ENCODE measurements around the gene MRPS10. TPM values are rescaled to one million over a fixed set of nuclear protein-coding genes. Genes with fewer than 3 reads are reported as not detected.

The MRPS10 gene
- total RNA-seq, 2 experiments from 2014 or later, result 17.1 to 18.4 TPM

DNA sequence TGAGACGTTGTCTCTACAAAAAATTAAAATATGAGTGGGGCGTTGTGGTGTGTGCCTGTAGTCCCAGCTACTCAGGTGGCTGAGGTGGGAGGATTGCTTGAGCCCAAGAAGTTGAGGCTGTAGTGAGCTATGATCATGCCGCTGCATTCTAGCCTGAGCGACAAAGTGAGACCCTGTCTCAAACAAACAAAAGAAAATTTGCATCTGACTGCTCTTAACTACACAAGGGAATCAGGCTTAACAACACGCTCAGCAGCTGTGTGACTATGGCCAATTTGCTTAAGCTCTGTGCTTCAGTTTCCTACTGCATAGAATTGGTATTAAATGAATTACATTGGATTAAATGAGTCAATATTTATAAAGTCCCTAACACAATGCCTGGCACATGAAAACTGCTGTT is 24.3 kb upstream of the MRPS10 start:
- no peaks in the 10 kb centered on the region for H3K9me3 ChIP-seq (ENCODE audit: control insufficient read depth in 1 of 2, insufficient read depth in 1 of 2, low read length in 2 of 2)
- POLR2A ChIA-PET, result no interaction called here
- intact Hi-C loops (cut with DNase I, micrococcal nuclease), result no loop called here
- peaks cover 90% of the 10 kb centered on the region for H3K36me3 Mint-ChIP-seq (ENCODE audit: low read depth)
- H3K4me1 ChIP-seq (ENCODE audit: insufficient read depth, low read length), result no peaks in the 10 kb centered on the region
- H3K27ac Mint-ChIP-seq, result no peak overlapping the region
- no peak for TF ChIP-seq CTCF (IDR thresholded peaks at IDR 0.05)
- H3K4me3 Mint-ChIP-seq, result no peak overlapping the region
- H3K36me3 ChIP-seq (ENCODE audit: insufficient read depth, low read length), result peaks cover 73% of the 10 kb centered on the region
- no peak overlapping the region for H3K27ac ChIP-seq (ENCODE audit: low read depth in 1 of 2, low read length in 2 of 2)
- ATAC-seq (ENCODE audit: poor library complexity) (no peak), DNase-seq (no peak)
- H3K27me3 ChIP-seq (ENCODE audit: control insufficient read depth in 1 of 2, insufficient read depth in 2 of 2, low read length in 2 of 2), result no peaks in the 10 kb centered on the region
- no peaks in the 10 kb centered on the region for H3K27me3 Mint-ChIP-seq
- no peak overlapping the region for H3K4me3 ChIP-seq (ENCODE audit: low read length)
- H3K4me1 Mint-ChIP-seq (ENCODE audit: low read depth), result no peaks in the 10 kb centered on the region
- H3K9me3 Mint-ChIP-seq, result no peaks in the 10 kb centered on the region
- CTCF ChIA-PET, result no interaction called here

- DNase-seq (no peak), ATAC-seq (ENCODE audit: poor library complexity) (no peak)
- peaks cover 92% of the 10 kb centered on the region for H3K36me3 Mint-ChIP-seq (ENCODE audit: low read depth)
- no peaks in the 10 kb centered on the region for H3K9me3 Mint-ChIP-seq
- no peaks in the 10 kb centered on the region for H3K4me1 ChIP-seq (ENCODE audit: insufficient read depth, low read length)
- no peak for TF ChIP-seq CTCF (IDR thresholded peaks at IDR 0.05)
- no peak overlapping the region for H3K4me3 Mint-ChIP-seq
- no peaks in the 10 kb centered on the region for H3K9me3 ChIP-seq (ENCODE audit: control insufficient read depth in 1 of 2, insufficient read depth in 1 of 2, low read length in 2 of 2)
- no peak overlapping the region for H3K27ac ChIP-seq (ENCODE audit: low read depth in 1 of 2, low read length in 2 of 2)
- intact Hi-C loops (cut with DNase I, micrococcal nuclease), result no loop called here
- H3K4me1 Mint-ChIP-seq (ENCODE audit: low read depth), result no peaks in the 10 kb centered on the region
- no peak overlapping the region for H3K4me3 ChIP-seq (ENCODE audit: low read length)
- POLR2A ChIA-PET, result no interaction called here
- peaks cover 77% of the 10 kb centered on the region for H3K36me3 ChIP-seq (ENCODE audit: insufficient read depth, low read length)
- no peak overlapping the region for H3K27ac Mint-ChIP-seq
- H3K27me3 ChIP-seq (ENCODE audit: control insufficient read depth in 1 of 2, insufficient read depth in 2 of 2, low read length in 2 of 2), result no peaks in the 10 kb centered on the region
- no peaks in the 10 kb centered on the region for H3K27me3 Mint-ChIP-seq
- CTCF ChIA-PET, result no interaction called here
These were observed 22.2 kb upstream of the MRPS10 start for GRCh38 chr6:42239736-42240375.

- Histone ChIP-seq H3K4me3 (ENCODE audit: low read length) (no peak overlapping the region), H3K36me3 (ENCODE audit: insufficient read depth, low read length) (peaks cover 75% of the 10 kb centered on the region), H3K9me3 (ENCODE audit: control insufficient read depth in 1 of 2, insufficient read depth in 1 of 2, low read length in 2 of 2) (no peaks in the 10 kb centered on the region), H3K27ac (ENCODE audit: low read depth in 1 of 2, low read length in 2 of 2) (no peak overlapping the region), H3K27me3 (ENCODE audit: control insufficient read depth in 1 of 2, insufficient read depth in 2 of 2, low read length in 2 of 2) (no peaks in the 10 kb centered on the region), H3K4me1 (ENCODE audit: insufficient read depth, low read length) (no peaks in the 10 kb centered on the region)
- Mint-ChIP-seq H3K4me1 (ENCODE audit: low read depth) (no peaks in the 10 kb centered on the region), H3K4me3 (no peak overlapping the region), H3K9me3 (no peaks in the 10 kb centered on the region), H3K27ac (no peak overlapping the region), H3K27me3 (no peaks in the 10 kb centered on the region), H3K36me3 (ENCODE audit: low read depth) (peaks cover 90% of the 10 kb centered on the region)
- TF ChIP-seq CTCF (IDR thresholded peaks at IDR 0.05), result no peak
- DNase-seq (no peak), ATAC-seq (ENCODE audit: poor library complexity) (no peak)
- CTCF ChIA-PET, result interaction anchor here (0.6 kb wide), 1 partner anchor 20 kb away, joined by 3 read pairs; no protein-coding TSS in a partner anchor
- POLR2A ChIA-PET, result no interaction called here
- intact Hi-C loops (cut with DNase I, micrococcal nuclease), result no loop called here
These were observed 21.7 kb upstream of the MRPS10 start for GRCh38 chr6:42239333-42239732.
